Measurements from ENCODE around the gene PCDHGC3. TPM values are rescaled to one million over a fixed set of nuclear protein-coding genes. Genes with fewer than 3 reads are reported as not detected.

PCDHGC3 gene
- 28.1 to 29.4 TPM (median 29.1 TPM) in 3 replicates for total RNA-seq (2021)
- Bru-seq, nascent RNA = percentile 75 among the genes with signal in this experiment
- long read RNA-seq, experiment 1, full-length matches to known transcripts = 55 of 83 reads
- long read RNA-seq, experiment 1, partial matches to known transcripts = 26 of 83 reads
- long read RNA-seq, experiment 1, other reads (novel, unspliced or antisense) = 2 of 83 reads
- long read RNA-seq, experiment 2, full-length matches to known transcripts = 12 of 17 reads
- long read RNA-seq, experiment 2, partial matches to known transcripts = 0 of 17 reads
- long read RNA-seq, experiment 2, other reads (novel, unspliced or antisense) = 5 of 17 reads
- long read RNA-seq, experiment 3, full-length matches to known transcripts = 1 of 1 reads
- long read RNA-seq, experiment 3, partial matches to known transcripts = 0 of 1 reads
- long read RNA-seq, experiment 3, other reads (novel, unspliced or antisense) = 0 of 1 reads

DNA sequence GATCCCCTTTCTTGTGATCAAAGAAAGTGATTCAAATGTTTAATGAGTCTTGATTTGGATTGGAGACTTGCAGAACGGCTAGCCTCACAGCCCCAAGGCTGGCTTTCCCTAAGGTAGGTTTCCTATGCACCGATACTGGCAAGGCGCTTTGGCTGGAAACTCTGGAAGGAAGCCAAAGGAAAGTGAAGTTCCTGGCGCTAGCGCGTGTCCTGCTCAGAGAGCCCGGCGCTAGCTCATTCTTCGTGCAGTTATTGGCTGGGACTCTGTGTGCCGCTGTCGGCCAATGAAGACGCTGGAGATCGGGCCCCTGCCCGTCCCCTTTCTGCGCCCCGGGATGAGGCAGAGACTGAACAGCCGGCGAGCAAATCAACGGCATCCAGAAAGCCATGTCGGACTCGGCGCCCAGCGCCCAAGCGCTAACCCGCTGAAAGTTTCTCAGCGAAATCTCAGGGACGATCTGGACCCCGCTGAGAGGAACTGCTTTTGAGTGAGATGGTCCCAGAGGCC, at the start of gene PCDHGC3:
Gene PCDHGC3, plus strand, starts transcription at position 342 of the 507 bp plus-strand sequence. Its CDS starts 151 bp downstream, at position 493.
- POLR2A ChIA-PET = interaction anchor here (0.6 to 1.4 kb wide), 5 partner anchors 8 to 45 kb away, joined by 3 to 4 read pairs (median 3); partner anchors contain the start of gene PCDHGA12
- TF ChIP-seq NFYB (CRISPR knock-in tag; conservative IDR thresholded peaks at IDR 0.05; ENCODE audit: low read depth) = peak; percentile 43
- 0 out of 2 replicates have a peak, but pooled peaks have one; percentile 43 for TF ChIP-seq SMAD4 (CRISPR knock-in tag; IDR thresholded peaks at IDR 0.05)
- TF ChIP-seq TEAD1 (CRISPR knock-in tag; IDR thresholded peaks at IDR 0.05) = no peak
- TF ChIP-seq, protein P1, sequence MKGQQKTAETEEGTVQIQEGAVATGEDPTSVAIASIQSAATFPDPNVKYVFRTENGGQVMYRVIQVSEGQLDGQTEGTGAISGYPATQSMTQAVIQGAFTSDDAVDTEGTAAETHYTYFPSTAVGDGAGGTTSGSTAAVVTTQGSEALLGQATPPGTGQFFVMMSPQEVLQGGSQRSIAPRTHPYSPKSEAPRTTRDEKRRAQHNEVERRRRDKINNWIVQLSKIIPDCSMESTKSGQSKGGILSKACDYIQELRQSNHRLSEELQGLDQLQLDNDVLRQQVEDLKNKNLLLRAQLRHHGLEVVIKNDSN (CRISPR knock-in tag; IDR thresholded peaks at IDR 0.05) = 0 out of 2 replicates have a peak, but pooled peaks have one; percentile 23
- TF ChIP-seq, protein P2, sequence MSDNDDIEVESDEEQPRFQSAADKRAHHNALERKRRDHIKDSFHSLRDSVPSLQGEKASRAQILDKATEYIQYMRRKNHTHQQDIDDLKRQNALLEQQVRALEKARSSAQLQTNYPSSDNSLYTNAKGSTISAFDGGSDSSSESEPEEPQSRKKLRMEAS (CRISPR knock-in tag; IDR thresholded peaks at IDR 0.05) = peak; percentile 78
- peak; percentile 29; the same call in 1 of the 2 replicates for TF ChIP-seq ETV6 (CRISPR knock-in tag; IDR thresholded peaks at IDR 0.05)
- TF ChIP-seq, protein P3, sequence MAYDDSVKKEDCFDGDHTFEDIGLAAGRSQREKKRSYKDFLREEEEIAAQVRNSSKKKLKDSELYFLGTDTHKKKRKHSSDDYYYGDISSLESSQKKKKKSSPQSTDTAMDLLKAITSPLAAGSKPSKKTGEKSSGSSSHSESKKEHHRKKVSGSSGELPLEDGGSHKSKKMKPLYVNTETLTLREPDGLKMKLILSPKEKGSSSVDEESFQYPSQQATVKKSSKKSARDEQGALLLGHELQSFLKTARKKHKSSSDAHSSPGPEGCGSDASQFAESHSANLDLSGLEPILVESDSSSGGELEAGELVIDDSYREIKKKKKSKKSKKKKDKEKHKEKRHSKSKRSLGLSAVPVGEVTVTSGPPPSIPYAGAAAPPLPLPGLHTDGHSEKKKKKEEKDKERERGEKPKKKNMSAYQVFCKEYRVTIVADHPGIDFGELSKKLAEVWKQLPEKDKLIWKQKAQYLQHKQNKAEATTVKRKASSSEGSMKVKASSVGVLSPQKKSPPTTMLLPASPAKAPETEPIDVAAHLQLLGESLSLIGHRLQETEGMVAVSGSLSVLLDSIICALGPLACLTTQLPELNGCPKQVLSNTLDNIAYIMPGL (CRISPR knock-in tag; IDR thresholded peaks at IDR 0.05) = peak; percentile 61; the same call in 1 of the 2 replicates
- TF ChIP-seq, protein P4, sequence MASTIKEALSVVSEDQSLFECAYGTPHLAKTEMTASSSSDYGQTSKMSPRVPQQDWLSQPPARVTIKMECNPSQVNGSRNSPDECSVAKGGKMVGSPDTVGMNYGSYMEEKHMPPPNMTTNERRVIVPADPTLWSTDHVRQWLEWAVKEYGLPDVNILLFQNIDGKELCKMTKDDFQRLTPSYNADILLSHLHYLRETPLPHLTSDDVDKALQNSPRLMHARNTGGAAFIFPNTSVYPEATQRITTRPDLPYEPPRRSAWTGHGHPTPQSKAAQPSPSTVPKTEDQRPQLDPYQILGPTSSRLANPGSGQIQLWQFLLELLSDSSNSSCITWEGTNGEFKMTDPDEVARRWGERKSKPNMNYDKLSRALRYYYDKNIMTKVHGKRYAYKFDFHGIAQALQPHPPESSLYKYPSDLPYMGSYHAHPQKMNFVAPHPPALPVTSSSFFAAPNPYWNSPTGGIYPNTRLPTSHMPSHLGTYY (CRISPR knock-in tag; IDR thresholded peaks at IDR 0.05) = no peak

DNA sequence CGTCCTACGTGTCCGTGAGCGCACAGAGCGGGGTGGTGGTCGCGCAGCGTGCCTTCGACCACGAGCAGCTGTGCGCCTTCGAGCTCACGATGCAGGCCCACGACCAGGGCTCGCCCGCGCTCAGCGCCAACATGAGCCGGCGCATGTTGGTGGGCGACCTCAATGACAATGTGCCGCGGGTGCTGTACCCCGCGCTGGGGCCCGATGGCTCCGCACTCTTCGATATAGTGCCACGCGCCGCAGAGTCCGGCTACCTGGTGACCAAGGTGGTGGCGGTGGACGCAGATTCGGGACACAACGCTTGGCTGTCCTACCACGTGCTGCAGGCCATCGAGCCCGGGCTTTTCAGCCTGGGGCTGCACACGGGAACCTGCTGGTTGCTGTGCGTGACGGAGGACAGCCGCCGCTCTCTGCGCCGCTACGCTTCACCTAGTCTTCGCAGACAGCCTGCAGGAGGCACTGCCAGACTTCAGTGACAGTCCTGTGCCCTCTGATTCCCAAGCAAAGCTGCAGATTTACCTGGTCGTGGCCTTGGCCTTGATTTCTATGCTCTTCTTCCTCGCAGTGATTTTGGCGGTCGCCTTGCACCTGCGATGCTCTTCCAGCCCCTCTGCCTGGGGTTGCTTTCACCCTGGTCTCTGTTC, 47.9 kb upstream of the PCDHGC3 start:
- ATAC-seq (peak; percentile 53; the same call in 1 of the 2 replicates), DNase-seq (ENCODE audit: low spot score) (no peak)
- Mint-ChIP-seq H3K4me1 (no peaks in the 10 kb centered on the region), H3K4me3 (no peak overlapping the region), H3K27ac (peak overlapping the region; percentile 30; the same call in 1 of the 2 replicates), H3K9me3 (peaks cover 37% of the 10 kb centered on the region), H3K36me3 (peaks cover 69% of the 10 kb centered on the region), H3K27me3 (ENCODE audit: low read depth) (no peaks in the 10 kb centered on the region)
- ChIA-PET CTCF (interaction anchor here (0.9 to 2.5 kb wide), 9 partner anchors 10 to 136 kb away, joined by 3 to 6 read pairs (median 3); partner anchors contain the start of genes PCDHGA10, PCDHGA3 and PCDHGB7), POLR2A (no interaction called here)
- TF ChIP-seq, protein P5, sequence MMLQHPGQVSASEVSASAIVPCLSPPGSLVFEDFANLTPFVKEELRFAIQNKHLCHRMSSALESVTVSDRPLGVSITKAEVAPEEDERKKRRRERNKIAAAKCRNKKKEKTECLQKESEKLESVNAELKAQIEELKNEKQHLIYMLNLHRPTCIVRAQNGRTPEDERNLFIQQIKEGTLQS (CRISPR knock-in tag; conservative IDR thresholded peaks at IDR 0.05) = no peak
- TF ChIP-seq, protein P1 (CRISPR knock-in tag; IDR thresholded peaks at IDR 0.05) = no peak
- TF ChIP-seq, protein P3 (CRISPR knock-in tag; IDR thresholded peaks at IDR 0.05) = no peak
- TF ChIP-seq KAT7 (CRISPR knock-in tag; IDR thresholded peaks at IDR 0.05; ENCODE audit: borderline replicate concordance) (no peak), ATF1 (CRISPR knock-in tag; IDR thresholded peaks at IDR 0.05) (no peak), EMX1 (CRISPR knock-in tag; IDR thresholded peaks at IDR 0.05) (no peak), CBFB (CRISPR knock-in tag; IDR thresholded peaks at IDR 0.05; ENCODE audit: low read depth) (no peak)
- TF ChIP-seq, protein P6, sequence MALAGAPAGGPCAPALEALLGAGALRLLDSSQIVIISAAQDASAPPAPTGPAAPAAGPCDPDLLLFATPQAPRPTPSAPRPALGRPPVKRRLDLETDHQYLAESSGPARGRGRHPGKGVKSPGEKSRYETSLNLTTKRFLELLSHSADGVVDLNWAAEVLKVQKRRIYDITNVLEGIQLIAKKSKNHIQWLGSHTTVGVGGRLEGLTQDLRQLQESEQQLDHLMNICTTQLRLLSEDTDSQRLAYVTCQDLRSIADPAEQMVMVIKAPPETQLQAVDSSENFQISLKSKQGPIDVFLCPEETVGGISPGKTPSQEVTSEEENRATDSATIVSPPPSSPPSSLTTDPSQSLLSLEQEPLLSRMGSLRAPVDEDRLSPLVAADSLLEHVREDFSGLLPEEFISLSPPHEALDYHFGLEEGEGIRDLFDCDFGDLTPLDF (CRISPR knock-in tag; IDR thresholded peaks at IDR 0.05) = no peak
- TF ChIP-seq, protein P7, sequence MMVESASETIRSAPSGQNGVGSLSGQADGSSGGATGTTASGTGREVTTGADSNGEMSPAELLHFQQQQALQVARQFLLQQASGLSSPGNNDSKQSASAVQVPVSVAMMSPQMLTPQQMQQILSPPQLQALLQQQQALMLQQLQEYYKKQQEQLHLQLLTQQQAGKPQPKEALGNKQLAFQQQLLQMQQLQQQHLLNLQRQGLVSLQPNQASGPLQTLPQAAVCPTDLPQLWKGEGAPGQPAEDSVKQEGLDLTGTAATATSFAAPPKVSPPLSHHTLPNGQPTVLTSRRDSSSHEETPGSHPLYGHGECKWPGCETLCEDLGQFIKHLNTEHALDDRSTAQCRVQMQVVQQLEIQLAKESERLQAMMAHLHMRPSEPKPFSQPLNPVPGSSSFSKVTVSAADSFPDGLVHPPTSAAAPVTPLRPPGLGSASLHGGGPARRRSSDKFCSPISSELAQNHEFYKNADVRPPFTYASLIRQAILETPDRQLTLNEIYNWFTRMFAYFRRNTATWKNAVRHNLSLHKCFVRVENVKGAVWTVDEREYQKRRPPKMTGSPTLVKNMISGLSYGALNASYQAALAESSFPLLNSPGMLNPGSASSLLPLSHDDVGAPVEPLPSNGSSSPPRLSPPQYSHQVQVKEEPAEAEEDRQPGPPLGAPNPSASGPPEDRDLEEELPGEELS (CRISPR knock-in tag; IDR thresholded peaks at IDR 0.05) = no peak
- TF ChIP-seq, protein P8, sequence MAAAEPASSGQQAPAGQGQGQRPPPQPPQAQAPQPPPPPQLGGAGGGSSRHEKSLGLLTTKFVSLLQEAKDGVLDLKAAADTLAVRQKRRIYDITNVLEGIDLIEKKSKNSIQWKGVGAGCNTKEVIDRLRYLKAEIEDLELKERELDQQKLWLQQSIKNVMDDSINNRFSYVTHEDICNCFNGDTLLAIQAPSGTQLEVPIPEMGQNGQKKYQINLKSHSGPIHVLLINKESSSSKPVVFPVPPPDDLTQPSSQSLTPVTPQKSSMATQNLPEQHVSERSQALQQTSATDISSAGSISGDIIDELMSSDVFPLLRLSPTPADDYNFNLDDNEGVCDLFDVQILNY (CRISPR knock-in tag; IDR thresholded peaks at IDR 0.05) = no peak
- TF ChIP-seq, protein P2 (CRISPR knock-in tag; IDR thresholded peaks at IDR 0.05) = no peak

More for the DNA sequence above, at the start of gene PCDHGC3:
- DNase-seq (ENCODE audit: low spot score) (peak; percentile 92), ATAC-seq (peak; percentile 96)
- CTCF ChIA-PET = interaction anchor here (0.6 to 5.2 kb wide), 38 partner anchors 10 to 485 kb away, joined by 3 to 113 read pairs (median 7); partner anchors contain the start of genes DIAPH1, PCDHB14, PCDHB15 and PCDHB5
- peak within 1 kb of the TSS; percentile 92 for H3K4me3 Mint-ChIP-seq
- H3K9me3 Mint-ChIP-seq = peaks cover 2% of the 10 kb centered on the region; the same call in 1 of the 2 replicates
- H3K27me3 Mint-ChIP-seq (ENCODE audit: low read depth) = peaks cover 28% of the 10 kb centered on the region
- peak within 1 kb of the TSS; percentile 93 for H3K27ac Mint-ChIP-seq
- peaks cover 7% of the 10 kb centered on the region for H3K36me3 Mint-ChIP-seq
- H3K4me1 Mint-ChIP-seq = peaks cover 35% of the 10 kb centered on the region

Measured in WTC11 (cell line).